ENCODE measurements around the gene WFIKKN1. TPM values are rescaled to one million over a fixed set of nuclear protein-coding genes. Genes with fewer than 3 reads are reported as not detected.

WFIKKN1 gene
- total and polyA plus RNA-seq, 4 donors = 0.31 to 2.5 (median 0.61) TPM

- no peak for TF ChIP-seq CTCF (IDR thresholded peaks at IDR 0.05; ENCODE audit: control extremely low read depth, extremely low read depth)
- no peak for ATAC-seq (ENCODE audit: insufficient read depth, low FRiP score)
- Histone ChIP-seq H3K27ac (ENCODE audit: low read depth in 1 of 2, low read length in 1 of 2) (peak overlapping the region in 1 of 2 donors; percentile 69), H3K27me3 (ENCODE audit: control insufficient read depth in 3 of 3, insufficient read depth in 3 of 3, low read length in 2 of 3) (no peaks in the 10 kb centered on the region), H3K9ac (ENCODE audit: insufficient read depth in 1 of 2, low read length in 2 of 2) (no peak overlapping the region), H3K4me1 (ENCODE audit: control insufficient read depth in 5 of 5, insufficient read depth in 5 of 5, low read length in 5 of 5) (peaks cover 0 to 7% (median 0%) of the 10 kb centered on the region in 5 donors), H3K36me3 (ENCODE audit: control insufficient read depth in 4 of 4, insufficient read depth in 4 of 4, low read length in 4 of 4) (peaks cover 0 to 32% (median 2%) of the 10 kb centered on the region in 4 donors), H3K9me3 (ENCODE audit: control insufficient read depth in 4 of 4, insufficient read depth in 3 of 4, low read length in 3 of 4) (no peaks in the 10 kb centered on the region), H3K4me3 (no peak overlapping the region)
- WGBS, 2 donors = 61 to 82% methylated on average over 5 to 6 of the region's 6 CpGs
- no peak for DNase-seq
Observed at GRCh38 chr16:660132-660458, 29.3 kb downstream of the WFIKKN1 start.

GRCh38 chr16:660459-661183 lies 29.8 kb downstream of the WFIKKN1 start:
- H3K4me3 ChIP-seq = no peak overlapping the region
- peaks cover 0 to 27% (median 2%) of the 10 kb centered on the region in 4 donors for H3K36me3 ChIP-seq (ENCODE audit: control insufficient read depth in 4 of 4, insufficient read depth in 4 of 4, low read length in 4 of 4)
- peak overlapping the region; percentile 68 to 69 for H3K27ac ChIP-seq (ENCODE audit: low read depth in 1 of 2, low read length in 1 of 2)
- no peaks in the 10 kb centered on the region for H3K9me3 ChIP-seq (ENCODE audit: control insufficient read depth in 4 of 4, insufficient read depth in 3 of 4, low read length in 3 of 4)
- H3K27me3 ChIP-seq (ENCODE audit: control insufficient read depth in 3 of 3, insufficient read depth in 3 of 3, low read length in 2 of 3) = no peaks in the 10 kb centered on the region
- peak; percentile 25 for TF ChIP-seq CTCF (IDR thresholded peaks at IDR 0.05; ENCODE audit: control extremely low read depth, extremely low read depth)
- ATAC-seq (ENCODE audit: insufficient read depth, low FRiP score) (peak; percentile 82), DNase-seq (peak; percentile 66 to 83 (median 70))
- H3K9ac ChIP-seq (ENCODE audit: insufficient read depth in 1 of 2, low read length in 2 of 2) = no peak overlapping the region
- WGBS, 2 donors = 6 to 17% methylated on average over 28 to 39 of the region's 43 CpGs
- peaks cover 0 to 7% (median 0%) of the 10 kb centered on the region in 5 donors for H3K4me1 ChIP-seq (ENCODE audit: control insufficient read depth in 5 of 5, insufficient read depth in 5 of 5, low read length in 5 of 5)

GRCh38 chr16:661184-661821 lies 30.5 kb downstream of the WFIKKN1 start:
- Histone ChIP-seq H3K9ac (ENCODE audit: insufficient read depth in 1 of 2, low read length in 2 of 2) (no peak overlapping the region), H3K4me1 (ENCODE audit: control insufficient read depth in 5 of 5, insufficient read depth in 5 of 5, low read length in 5 of 5) (peaks cover 0 to 7% (median 0%) of the 10 kb centered on the region in 5 donors), H3K9me3 (ENCODE audit: control insufficient read depth in 4 of 4, insufficient read depth in 3 of 4, low read length in 3 of 4) (no peaks in the 10 kb centered on the region), H3K27me3 (ENCODE audit: control insufficient read depth in 3 of 3, insufficient read depth in 3 of 3, low read length in 2 of 3) (no peaks in the 10 kb centered on the region), H3K4me3 (no peak overlapping the region), H3K27ac (ENCODE audit: low read depth in 1 of 2, low read length in 1 of 2) (peak overlapping the region in 1 of 2 donors; percentile 34), H3K36me3 (ENCODE audit: control insufficient read depth in 4 of 4, insufficient read depth in 4 of 4, low read length in 4 of 4) (peaks cover 0 to 21% (median 2%) of the 10 kb centered on the region in 4 donors)
- TF ChIP-seq CTCF (IDR thresholded peaks at IDR 0.05; ENCODE audit: control extremely low read depth, extremely low read depth) = no peak
- DNase-seq (no peak), ATAC-seq (ENCODE audit: insufficient read depth, low FRiP score) (no peak)
- 60 to 71% methylated on average over 35 of the region's 35 CpGs for WGBS, 2 donors
